ENCODE measurements around the gene GANAB. TPM values are rescaled to one million over a fixed set of nuclear protein-coding genes. Genes with fewer than 3 reads are reported as not detected.

GANAB gene
- total RNA-seq, 1 experiment from 2014 or later: 274 TPM

DNA sequence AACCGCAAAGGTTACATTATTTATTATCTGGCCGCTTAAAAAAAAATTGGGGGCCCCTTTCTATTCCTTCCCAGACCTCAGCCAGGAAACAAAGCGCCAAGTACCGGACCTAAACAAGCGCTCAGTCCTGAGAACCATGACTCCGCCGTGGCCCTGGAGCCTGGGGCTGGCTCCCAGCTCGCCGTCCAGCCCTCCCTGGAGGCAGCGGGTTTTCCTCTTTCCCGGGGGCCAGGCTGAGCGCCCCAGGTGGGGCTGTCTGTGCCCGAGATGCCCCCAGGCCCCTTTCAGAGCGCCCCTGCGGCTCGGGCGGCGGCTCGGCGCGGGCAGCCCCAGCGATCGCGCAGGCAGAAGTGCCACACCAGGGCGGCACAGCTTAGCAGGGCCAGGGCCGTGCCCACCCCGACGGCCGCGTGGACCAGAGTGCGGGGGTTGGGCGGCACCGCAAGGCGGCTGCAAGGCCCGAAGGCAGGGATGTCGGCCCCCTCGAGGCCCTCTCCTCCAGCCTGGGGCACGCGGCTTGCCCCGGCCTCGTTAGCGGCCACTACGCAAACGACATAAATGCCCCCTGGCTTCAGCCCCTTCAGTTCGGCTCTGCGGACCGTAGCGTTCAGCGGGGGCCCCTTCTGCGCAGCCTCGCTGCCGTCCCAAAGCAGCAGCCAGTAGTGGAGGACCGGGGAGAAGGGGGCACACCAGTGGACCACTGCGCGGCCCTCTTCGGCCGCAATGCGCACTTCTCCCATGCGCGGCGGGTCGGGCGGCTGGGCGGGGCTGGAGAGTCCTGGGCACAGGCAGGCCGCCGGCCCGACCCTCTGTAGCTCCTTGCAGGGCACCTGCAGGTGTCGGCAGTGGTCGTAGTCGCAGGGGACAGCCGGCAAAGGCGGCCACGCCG, 41.3 kb upstream of the GANAB start:
- H4K20me1 ChIP-seq (ENCODE audit: low read length): no peaks in the 10 kb centered on the region
- H3K4me2 ChIP-seq (ENCODE audit: low read length): no peak overlapping the region
- no peaks in the 10 kb centered on the region for H3K9me2 ChIP-seq (replicated peaks; ENCODE audit: low read length)
- no peaks in the 10 kb centered on the region for H3K79me2 ChIP-seq (ENCODE audit: low read length)
- no peak overlapping the region for H3K4me3 ChIP-seq (ENCODE audit: low read length)
- POLR2A ChIA-PET (ENCODE audit: unreplicated experiment): no interaction called here
- no peak overlapping the region for H3K27ac ChIP-seq (ENCODE audit: low read length)
- no peaks in the 10 kb centered on the region for H3F3A ChIP-seq (ENCODE audit: low read length, unreplicated experiment)
- H3K36me3 ChIP-seq (ENCODE audit: low read depth, low read length): peaks cover 16% of the 10 kb centered on the region; the same call in 1 of the 2 replicates
- intact Hi-C loops (cut with micrococcal nuclease): no loop called here
- no peak overlapping the region for H2AFZ ChIP-seq (ENCODE audit: low read length)
- CTCF ChIA-PET: no interaction called here
- TF ChIP-seq EZH2 (IDR thresholded peaks at IDR 0.05; ENCODE audit: low read length, unreplicated experiment): no peak
- TF ChIP-seq, protein P1, sequence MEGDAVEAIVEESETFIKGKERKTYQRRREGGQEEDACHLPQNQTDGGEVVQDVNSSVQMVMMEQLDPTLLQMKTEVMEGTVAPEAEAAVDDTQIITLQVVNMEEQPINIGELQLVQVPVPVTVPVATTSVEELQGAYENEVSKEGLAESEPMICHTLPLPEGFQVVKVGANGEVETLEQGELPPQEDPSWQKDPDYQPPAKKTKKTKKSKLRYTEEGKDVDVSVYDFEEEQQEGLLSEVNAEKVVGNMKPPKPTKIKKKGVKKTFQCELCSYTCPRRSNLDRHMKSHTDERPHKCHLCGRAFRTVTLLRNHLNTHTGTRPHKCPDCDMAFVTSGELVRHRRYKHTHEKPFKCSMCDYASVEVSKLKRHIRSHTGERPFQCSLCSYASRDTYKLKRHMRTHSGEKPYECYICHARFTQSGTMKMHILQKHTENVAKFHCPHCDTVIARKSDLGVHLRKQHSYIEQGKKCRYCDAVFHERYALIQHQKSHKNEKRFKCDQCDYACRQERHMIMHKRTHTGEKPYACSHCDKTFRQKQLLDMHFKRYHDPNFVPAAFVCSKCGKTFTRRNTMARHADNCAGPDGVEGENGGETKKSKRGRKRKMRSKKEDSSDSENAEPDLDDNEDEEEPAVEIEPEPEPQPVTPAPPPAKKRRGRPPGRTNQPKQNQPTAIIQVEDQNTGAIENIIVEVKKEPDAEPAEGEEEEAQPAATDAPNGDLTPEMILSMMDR (conservative IDR thresholded peaks at IDR 0.05; ENCODE audit: low read depth, low read length): no peak
- no peak for TF ChIP-seq EZH2phosphoT487 (IDR thresholded peaks at IDR 0.05; ENCODE audit: borderline replicate concordance, low read length)
- ATAC-seq (no peak), DNase-seq (no peak)
- BruUV-seq (replicated peaks): no TSS peak
- no peaks in the 10 kb centered on the region for H3K4me1 ChIP-seq (ENCODE audit: insufficient read depth, low read length)
- no peaks in the 10 kb centered on the region for H3K9me3 ChIP-seq (ENCODE audit: low read length)
- no peak overlapping the region for H3K9ac ChIP-seq (ENCODE audit: low read length)
- no peaks in the 10 kb centered on the region for H3K27me3 ChIP-seq (ENCODE audit: low read length)

DNA sequence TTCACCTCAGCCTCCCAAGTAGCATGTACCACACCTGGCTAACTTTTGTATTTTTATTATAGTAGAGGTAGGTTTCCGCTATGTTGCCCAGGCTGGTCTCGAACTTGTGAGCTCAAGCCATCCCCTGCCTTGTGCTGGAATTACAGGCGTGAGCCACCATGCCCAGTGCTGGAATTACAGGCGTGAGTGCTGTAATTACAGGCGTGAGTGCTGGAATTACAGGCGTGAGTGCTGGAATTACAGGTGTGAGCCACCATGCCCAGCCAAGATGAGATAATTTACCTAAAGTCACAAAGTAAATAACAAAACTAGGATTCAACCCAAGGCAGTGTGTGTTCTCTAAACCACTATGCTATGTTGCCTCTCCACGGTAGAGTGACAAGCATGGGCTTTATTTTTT, 36.1 kb upstream of the GANAB start:
- H3K9me2 ChIP-seq (replicated peaks; ENCODE audit: low read length): no peaks in the 10 kb centered on the region
- no peak overlapping the region for H3K4me3 ChIP-seq (ENCODE audit: low read length)
- intact Hi-C loops (cut with micrococcal nuclease): no loop called here
- H3K9ac ChIP-seq (ENCODE audit: low read length): no peak overlapping the region
- H3K27me3 ChIP-seq (ENCODE audit: low read length): no peaks in the 10 kb centered on the region
- H3K27ac ChIP-seq (ENCODE audit: low read length): no peak overlapping the region
- peaks cover 13% of the 10 kb centered on the region for H3K4me1 ChIP-seq (ENCODE audit: insufficient read depth, low read length)
- no peaks in the 10 kb centered on the region for H3K9me3 ChIP-seq (ENCODE audit: low read length)
- ChIA-PET CTCF (interaction anchor here (2.5 kb wide), 1 partner anchor 12 kb away, joined by 12 read pairs; no protein-coding TSS in a partner anchor), POLR2A (ENCODE audit: unreplicated experiment) (interaction anchor here (0.6 kb wide), 1 partner anchor 580 kb away, joined by 17 read pairs; no protein-coding TSS in a partner anchor)
- H4K20me1 ChIP-seq (ENCODE audit: low read length): no peaks in the 10 kb centered on the region
- no peaks in the 10 kb centered on the region; the same call in 1 of the 2 replicates for H3K36me3 ChIP-seq (ENCODE audit: low read depth, low read length)
- BruUV-seq (replicated peaks): no TSS peak
- peaks cover 14% of the 10 kb centered on the region for H3K79me2 ChIP-seq (ENCODE audit: low read length)
- H3F3A ChIP-seq (ENCODE audit: low read length, unreplicated experiment): peaks cover 5% of the 10 kb centered on the region
- no peak overlapping the region for H2AFZ ChIP-seq (ENCODE audit: low read length)
- H3K4me2 ChIP-seq (ENCODE audit: low read length): no peak overlapping the region
- TF ChIP-seq EZH2phosphoT487 (IDR thresholded peaks at IDR 0.05; ENCODE audit: borderline replicate concordance, low read length) (no peak), EZH2 (IDR thresholded peaks at IDR 0.05; ENCODE audit: low read length, unreplicated experiment) (no peak)
- TF ChIP-seq, protein P1 (conservative IDR thresholded peaks at IDR 0.05; ENCODE audit: low read depth, low read length): no peak
- DNase-seq (no peak), ATAC-seq (no peak)

All from PC-3 (cell line).